GM18526 (cell line): ENCODE measurements around the gene SLC39A10.

Experiments used
- POLR2A ChIP-seq: IDR thresholded peaks from 3 replicates; pipeline ENCODE4 v1.6.1; 2011; ENCODE audit not compliant: insufficient read length; ENCODE audit errors: extremely low read depth

SLC39A10 gene

DNA sequence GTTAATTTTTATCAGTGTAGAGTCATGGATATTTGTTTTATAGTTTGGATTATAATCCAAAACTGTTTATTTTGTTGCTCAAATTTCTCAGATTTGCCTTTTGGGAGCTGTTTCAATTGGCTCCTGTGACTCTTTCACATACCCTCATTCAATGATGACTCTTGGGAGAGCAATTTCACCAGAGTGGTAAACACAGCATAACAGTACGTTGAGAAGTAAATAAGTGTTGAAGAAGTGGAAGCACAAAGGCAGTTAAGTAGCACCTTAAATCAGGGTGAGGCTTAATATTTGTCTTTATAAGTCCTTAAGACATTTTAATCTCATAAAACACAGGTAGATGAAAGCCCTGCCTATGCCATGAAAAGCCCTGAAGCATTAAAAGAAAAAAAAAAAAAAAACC lies 17.1 kb upstream of the SLC39A10 start:
- TF ChIP-seq POLR2A, result no peak

DNA sequence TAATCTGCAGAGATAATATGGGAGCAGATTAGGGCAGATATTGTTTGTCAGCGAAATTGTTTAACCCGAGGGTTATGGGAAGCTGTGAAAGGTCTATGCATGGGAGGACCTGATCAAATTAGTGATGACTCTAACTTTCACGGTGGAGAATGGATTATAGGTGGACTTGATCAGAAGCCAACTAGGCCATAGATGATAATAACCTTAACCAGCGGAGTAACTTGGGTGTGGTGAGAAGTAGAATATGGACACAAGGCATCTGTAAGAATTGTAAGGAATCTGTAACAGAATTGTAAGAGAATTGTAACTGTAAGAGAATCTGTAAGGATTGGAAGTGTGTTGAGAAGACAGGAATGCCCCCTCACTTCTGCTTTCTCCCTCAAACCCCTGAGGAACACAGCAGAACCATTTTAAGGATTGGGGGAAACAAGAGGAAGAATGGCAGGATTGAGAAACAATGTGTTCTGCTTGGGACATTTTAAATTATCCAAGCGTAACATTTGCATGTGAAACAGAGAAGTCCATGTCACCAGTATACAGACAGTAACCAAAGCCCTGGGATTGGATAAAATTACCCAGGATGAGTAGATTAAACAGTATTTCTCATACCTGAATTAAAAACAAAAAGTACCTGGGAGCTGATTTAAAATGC lies 14.9 kb upstream of the SLC39A10 start:
- no peak for TF ChIP-seq POLR2A

DNA sequence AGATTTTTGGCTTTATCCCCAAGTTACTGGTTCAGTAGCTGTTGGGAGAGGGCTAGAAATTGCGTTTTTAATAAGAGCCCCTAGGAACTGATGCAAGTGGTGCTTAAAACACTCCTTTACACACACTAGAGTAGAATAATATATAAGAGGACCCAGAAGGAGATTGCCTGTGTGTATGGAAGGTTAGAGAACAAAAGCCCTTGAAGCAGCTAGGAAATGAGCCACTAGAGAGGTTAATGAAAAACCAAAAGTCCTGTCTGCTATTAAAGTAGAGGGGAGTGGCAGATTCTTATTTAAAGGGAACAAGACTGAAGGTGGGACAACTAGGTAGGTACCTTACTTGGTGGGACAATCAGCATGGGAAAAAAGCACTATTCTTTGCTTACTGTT lies 14.4 kb upstream of the SLC39A10 start:
- TF ChIP-seq POLR2A, result no peak

DNA sequence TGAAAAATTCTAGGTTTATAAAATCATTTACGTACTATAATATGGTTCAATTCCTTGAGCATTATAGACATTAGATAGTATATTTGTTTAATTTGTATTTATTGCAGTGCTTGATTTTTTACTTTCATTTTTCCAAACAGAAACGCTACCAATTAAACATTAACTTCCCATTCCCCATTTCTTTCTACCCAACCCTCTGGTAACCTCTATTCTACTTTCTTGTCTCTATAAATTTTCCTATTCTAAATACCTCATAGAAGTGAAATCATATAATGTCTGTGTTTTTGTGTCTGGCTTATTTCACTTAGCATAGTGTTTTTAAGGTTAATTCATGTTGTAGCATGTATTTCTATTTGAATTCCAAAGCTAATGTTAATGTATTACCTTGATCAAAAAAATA lies 11.6 kb upstream of the SLC39A10 start:
- no peak for TF ChIP-seq POLR2A

DNA sequence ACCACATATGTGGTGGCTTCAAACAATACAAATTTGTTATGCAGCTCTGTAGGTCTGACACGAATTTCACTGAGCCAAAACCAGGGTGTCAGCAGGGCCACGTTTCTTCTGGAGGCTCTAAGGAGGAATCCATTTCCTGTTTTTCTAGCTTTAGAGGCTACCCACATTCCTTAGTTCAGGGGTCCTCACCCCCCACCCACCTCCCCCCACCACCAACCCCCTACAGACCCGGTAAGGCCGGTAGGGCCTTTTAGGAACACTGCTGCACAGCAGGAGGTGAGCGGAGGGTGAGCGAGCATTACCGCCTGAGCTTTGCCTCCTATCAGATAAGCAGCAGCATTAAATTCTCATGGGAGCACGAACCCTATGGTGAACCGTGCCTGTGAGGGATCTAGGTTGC lies 10.6 kb upstream of the SLC39A10 start:
- no peak for TF ChIP-seq POLR2A

DNA sequence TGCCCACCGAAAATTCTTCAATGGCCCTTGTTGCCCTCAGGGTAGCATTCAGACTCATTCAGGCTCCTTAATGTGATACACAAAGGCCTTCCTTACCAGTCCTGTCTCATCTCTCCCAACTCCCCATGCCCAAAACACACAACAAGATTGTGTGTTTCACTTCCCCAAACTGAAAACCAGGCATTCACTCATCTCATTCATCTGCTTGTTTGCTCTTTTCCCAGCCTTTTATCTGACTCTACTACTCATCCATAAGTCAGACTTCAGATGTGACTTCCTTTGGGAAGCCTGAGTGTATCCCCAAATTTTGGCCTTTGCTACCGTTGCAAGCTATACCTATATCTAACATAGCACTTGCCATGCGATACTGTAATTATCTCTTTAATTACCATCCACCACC lies 9.7 kb upstream of the SLC39A10 start:
- TF ChIP-seq POLR2A, result no peak

DNA sequence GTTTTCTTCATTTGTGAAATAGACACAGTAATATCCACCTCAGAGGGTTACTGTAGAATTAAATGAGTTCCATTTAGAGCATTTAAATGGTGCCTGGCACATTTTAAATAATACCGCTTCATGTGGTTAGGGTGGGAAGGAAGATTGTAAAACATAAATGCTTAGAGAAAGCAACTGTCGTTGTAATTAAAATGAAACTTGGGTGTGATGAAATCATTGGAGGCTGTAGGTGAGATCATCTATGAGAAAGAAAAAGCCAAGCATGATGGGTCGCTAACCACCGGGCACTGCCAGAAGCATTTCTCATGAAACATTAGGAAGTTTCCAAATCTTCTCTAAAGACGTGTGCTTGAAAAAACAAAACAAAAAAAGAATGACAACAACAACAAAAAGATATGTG lies 8.2 kb upstream of the SLC39A10 start:
- TF ChIP-seq POLR2A, result no peak

DNA sequence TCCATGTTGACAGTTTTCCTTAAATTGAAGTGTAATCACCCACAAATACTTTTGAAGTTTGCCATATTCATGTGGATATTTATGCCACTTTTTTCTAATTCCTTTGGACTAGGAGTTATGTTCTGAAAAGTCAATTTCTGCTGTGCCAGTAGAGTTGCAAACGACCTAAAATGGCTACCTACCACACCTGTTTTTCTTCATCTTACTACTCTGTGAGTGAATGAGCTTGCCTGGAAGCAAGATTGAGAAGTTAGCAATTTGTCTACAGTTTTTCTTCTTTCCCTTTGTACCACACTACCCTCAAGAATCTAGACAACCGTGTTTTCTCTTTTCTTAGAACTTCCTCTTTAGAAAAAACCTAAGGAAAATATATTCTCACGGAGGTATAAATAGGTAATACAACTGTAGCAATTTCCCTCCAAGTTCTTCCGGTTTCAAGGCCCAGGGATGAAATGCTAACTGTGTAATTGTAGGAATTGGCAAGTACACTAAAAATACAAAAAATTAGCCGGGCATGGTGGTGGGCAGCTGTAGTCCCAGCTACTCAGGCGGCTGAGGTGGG lies 7.3 kb upstream of the SLC39A10 start:
- no peak for TF ChIP-seq POLR2A

DNA sequence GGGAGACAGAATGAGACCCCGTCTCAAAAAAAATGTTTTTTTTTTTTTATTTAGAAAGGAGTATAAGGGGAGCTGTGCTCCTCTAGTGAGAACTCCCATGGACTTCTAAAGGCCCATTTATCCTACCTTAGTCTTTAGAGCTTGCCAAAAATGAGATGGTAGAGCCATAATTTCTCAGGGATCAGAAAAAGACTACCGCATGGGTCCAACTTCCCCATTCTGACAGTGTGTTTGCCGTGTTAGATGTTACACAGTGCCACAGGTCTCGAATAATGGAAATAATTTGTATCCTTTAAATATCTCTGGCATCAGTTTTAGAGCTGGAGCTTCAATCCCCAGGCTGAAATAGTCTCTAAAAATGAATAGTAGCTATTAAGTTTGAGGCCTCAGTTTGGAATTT lies 6.0 kb upstream of the SLC39A10 start:
- no peak for TF ChIP-seq POLR2A

DNA sequence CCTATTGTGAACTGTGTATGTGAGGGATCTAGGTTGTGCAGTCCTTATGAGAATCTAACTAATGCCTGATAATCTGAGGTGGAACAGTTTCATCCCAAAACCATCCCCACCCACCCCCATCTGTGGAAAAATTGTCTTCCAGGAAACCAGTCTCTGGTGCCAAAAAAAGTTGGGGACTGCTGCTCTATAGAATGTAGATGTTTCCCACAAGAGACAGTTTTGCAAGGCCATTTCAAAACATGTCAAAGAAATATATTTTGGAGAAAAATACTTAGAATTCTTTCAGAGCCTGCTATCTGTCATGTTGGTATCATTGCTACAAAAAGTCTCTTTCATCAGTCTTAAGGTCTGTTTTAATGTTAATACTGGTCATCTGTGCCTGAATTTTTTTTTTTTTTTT lies 4.1 kb upstream of the SLC39A10 start:
- TF ChIP-seq POLR2A, result no peak

DNA sequence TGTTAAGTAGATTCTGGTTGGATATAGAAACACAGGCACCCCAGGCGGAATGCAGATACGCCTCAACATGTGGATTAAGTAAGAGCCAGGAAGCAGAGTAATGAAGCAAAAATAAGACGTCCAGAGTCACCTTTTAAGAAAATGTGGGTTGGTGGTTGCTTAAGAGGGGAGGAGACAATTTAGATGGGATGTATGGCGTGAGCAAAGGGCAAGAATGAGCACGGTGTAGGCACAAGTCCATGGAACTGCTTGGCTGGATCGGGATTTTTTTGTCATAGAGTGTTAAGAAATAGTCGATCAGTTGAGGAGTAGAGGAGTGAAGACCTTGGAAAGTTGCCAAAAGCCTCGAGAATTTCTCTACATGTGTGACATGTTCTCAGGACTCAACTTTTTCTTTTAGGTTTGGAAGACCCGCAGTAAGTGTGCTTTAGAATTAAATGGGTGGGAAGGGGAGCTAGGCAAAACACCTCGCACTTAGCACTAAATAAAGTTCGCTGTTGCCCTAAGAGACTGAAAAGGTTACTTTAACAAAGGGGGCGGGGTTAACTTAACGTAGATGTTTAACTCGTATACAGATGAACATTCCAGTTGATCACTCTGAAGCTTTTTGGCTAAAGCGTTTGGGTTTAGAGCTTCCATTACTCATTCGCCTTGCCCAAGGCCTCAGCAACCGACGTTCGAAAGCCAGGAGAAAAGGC lies 716 bp upstream of the SLC39A10 start:
- no peak for TF ChIP-seq POLR2A

DNA sequence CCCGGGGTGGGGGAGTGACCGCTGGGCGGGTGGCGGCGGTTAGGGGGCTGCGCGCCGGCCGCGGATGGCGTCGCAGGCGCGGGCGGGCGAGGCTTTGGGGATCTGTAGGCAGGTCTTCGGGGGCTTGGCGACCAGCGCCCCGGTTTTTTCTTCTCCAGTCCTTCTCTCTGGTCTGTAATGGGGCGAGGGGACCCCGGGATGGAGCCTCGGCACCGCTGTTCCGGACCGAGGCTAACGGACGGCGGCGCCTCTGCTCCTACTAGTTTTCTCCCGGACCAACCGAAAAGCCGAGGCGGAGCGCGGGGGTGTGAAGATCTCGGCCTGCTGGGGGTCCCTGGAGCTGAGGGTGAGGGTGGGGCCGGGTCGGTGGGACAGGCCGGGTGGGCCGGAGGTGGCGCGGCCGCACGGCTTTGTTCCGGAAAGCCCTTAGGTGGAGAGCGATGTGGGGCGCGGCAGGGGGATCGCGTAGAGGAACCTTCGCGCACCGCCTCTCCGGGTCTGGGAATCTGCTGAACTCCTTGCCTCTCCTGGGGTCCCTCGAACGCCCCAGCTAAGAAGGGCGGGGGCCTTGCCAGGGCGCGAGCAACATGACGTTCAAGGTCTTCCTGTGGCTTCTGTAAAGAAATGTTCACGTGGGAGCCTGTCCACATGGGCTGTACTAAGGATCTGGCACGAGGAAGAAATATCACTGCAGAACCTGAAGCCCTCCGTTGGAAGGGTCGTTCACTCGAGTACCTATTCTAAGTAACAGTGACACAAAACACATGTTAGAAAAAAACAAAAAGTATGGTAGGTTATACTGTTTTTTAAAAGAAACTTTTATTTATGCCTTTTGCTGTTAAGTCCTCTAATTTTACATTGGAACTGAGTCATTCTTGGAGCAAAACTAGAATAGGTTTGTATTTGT lies 861 bp downstream of the SLC39A10 start:
- peak; percentile 21 for TF ChIP-seq POLR2A

DNA sequence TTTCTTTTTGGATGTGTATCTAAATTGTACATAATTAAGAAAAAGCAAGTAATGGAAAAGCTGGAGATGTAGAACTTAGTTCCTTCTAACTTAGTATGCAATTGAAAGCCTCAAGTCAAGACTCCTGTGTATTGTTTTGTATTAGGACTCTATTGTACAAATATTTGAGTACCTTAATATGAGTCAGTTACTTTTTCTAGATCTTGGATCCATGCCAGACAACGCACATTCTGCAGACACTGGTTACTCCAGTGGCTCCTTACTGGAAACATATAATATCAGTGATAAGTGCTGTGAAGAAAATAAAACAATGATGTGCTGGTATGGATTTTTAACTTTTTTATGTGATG lies 1.5 kb downstream of the SLC39A10 start:
- TF ChIP-seq POLR2A, result no peak

DNA sequence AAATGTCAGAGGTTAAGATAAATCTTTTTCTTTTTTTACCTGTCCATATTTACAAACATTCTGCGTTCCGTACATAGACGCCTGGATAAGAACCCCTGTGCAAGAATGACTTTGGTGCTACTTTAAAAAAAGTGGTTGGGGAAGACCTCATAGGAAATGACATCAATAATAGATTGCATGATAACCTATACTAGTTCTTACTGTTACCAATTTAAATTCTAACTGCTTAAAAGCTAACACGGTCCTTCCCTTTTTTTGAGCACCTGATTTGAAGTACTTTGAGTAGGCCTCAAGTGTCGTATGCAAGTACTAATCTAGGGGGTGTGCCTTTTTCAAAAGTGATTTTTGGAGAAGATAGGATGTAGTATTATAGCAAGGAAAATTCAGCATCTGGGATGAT lies 2.1 kb downstream of the SLC39A10 start:
- TF ChIP-seq POLR2A, result no peak

DNA sequence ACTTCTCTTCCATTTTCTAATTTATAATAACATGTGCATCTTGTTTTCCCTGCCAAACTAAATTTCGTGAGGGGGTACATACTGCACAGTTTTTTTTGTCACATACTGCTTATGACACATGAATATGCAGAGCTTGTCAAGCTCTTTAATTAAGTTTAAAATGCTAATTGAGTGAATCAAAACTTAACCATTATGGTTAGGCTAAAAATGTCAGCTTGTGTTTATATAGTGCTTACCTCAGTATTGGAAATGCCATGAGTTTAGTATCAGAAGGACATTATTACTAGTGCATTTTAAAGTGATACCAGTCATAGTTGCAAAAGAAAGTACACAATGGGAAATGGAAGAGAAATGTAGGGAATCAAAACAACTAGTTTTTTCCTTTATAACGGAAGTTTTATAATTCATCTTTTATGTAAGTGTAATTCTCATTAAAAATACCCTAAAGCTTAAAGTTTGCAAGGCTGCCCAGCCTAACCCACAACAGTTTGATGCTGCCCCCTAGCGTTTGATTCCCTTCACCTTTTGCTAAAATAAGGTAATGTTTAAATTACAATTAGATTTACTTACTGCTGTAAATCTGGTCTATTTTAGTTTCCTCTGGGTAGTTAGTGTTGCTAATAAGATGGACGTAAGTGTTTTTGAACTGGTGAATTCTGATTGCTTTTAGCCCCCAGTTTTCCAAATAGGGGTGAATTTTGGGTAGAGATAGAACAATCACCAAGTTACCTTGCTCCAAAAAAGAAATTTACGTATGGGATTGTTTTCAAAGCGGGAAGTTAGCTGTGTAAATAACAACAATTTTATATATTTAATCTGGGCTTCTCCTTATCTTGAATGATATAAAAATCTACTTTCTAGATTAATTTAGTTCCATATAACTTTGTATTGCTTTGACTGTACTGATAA lies 3.2 kb downstream of the SLC39A10 start:
- no peak for TF ChIP-seq POLR2A
